Ectodermal cell (in vitro differentiated cells): Measurements from ENCODE around the gene SMAD6.
"Not testable (repeated sequence)": the region's sequence is repeated elsewhere in the genome, so short reads cannot be mapped to it uniquely, and the experiment has no call there.

ENCODE experiments used
- H3K27ac ChIP-seq: 2 replicates; pipeline ENCODE4 v1.7.0; 2013; ENCODE audit warnings: mild to moderate bottlenecking, low read depth, low read length; ENCODE audit not compliant: insufficient read depth, poor library complexity, severe bottlenecking
- H3K27me3 ChIP-seq: 2 replicates; pipeline ENCODE4 v1.7.0; 2013; ENCODE audit warnings: mild to moderate bottlenecking, low read length; ENCODE audit not compliant: insufficient read depth, control insufficient read depth, poor library complexity, severe bottlenecking
- H3K36me3 ChIP-seq: one replicate; pipeline ENCODE4 v1.7.0; 2013; ENCODE audit warnings: low read length; ENCODE audit not compliant: control insufficient read depth, insufficient read depth
- H3K4me1 ChIP-seq: one replicate; pipeline ENCODE4 v1.7.0; 2013; ENCODE audit warnings: low read length; ENCODE audit not compliant: control insufficient read depth, insufficient read depth
- H3K4me3 ChIP-seq: 2 replicates; pipeline ENCODE4 v1.7.0; 2013; ENCODE audit warnings: low read depth, low read length, control low read depth; ENCODE audit not compliant: insufficient read depth
- H3K9me3 ChIP-seq: 2 replicates; pipeline ENCODE4 v1.7.0; 2013; ENCODE audit warnings: mild to moderate bottlenecking, low read length, moderate library complexity; ENCODE audit not compliant: control insufficient read depth
- WGBS, 2 experiments: methylation state at CpG; one replicate each; pipeline ENCODE4 v1.1.7; 2013; ENCODE audit warnings: missing lambda C conversion rate in 2 of 2; 5-methylcytosine and 5-hydroxymethylcytosine counted together

SMAD6 gene

GRCh38 chr15:66756295-66756694, 54.3 kb downstream of the SMAD6 start:
- Histone ChIP-seq H3K4me3 (no peak overlapping the region), H3K27me3 (no peaks in the 10 kb centered on the region), H3K36me3 (no peaks in the 10 kb centered on the region), H3K4me1 (peaks cover 14% of the 10 kb centered on the region), H3K9me3 (no peaks in the 10 kb centered on the region), H3K27ac (no peak overlapping the region)
- 86 to 87% methylated on average over 6 of the region's 6 CpGs for WGBS, 2 experiments

GRCh38 chr15:66757030-66757429, 55.0 kb downstream of the SMAD6 start:
- WGBS, 2 experiments: 97% methylated on average over 12 of the region's 12 CpGs
- H3K27ac ChIP-seq: no peak overlapping the region
- no peaks in the 10 kb centered on the region for H3K27me3 ChIP-seq
- no peaks in the 10 kb centered on the region for H3K36me3 ChIP-seq
- H3K9me3 ChIP-seq: no peaks in the 10 kb centered on the region
- no peak overlapping the region for H3K4me3 ChIP-seq
- H3K4me1 ChIP-seq: peaks cover 19% of the 10 kb centered on the region

GRCh38 chr15:66757521-66757920, 55.5 kb downstream of the SMAD6 start:
- H3K9me3 ChIP-seq: no peaks in the 10 kb centered on the region
- WGBS, 2 experiments: 89 to 93% methylated on average over 11 of the region's 11 CpGs
- no peak overlapping the region for H3K4me3 ChIP-seq
- H3K4me1 ChIP-seq: peaks cover 19% of the 10 kb centered on the region
- H3K27ac ChIP-seq: no peak overlapping the region
- H3K27me3 ChIP-seq: no peaks in the 10 kb centered on the region
- H3K36me3 ChIP-seq: no peaks in the 10 kb centered on the region

- H3K4me3 ChIP-seq, H3K27me3 ChIP-seq, H3K9me3 ChIP-seq, H3K27ac ChIP-seq, H3K36me3 ChIP-seq: not testable (repeated sequence)
- 94% methylated on average over 6 of the region's 6 CpGs for WGBS, 2 experiments
- H3K4me1 ChIP-seq: peaks cover 19% of the 10 kb centered on the region
These were observed 56.2 kb downstream of the SMAD6 start for GRCh38 chr15:66758217-66758616.

- H3K27ac ChIP-seq: no peak overlapping the region
- no peaks in the 10 kb centered on the region for H3K36me3 ChIP-seq
- no peaks in the 10 kb centered on the region for H3K27me3 ChIP-seq
- H3K4me3 ChIP-seq: no peak overlapping the region
- WGBS, 2 experiments: 94 to 95% methylated on average over 2 to 3 of the region's 3 CpGs
- H3K4me1 ChIP-seq: peaks cover 19% of the 10 kb centered on the region
- no peaks in the 10 kb centered on the region for H3K9me3 ChIP-seq
These were observed 56.8 kb downstream of the SMAD6 start for GRCh38 chr15:66758844-66759243.

- WGBS, 2 experiments: 95% methylated on average over 15 to 16 of the region's 16 CpGs
- no peak overlapping the region for H3K27ac ChIP-seq
- H3K4me3 ChIP-seq: no peak overlapping the region
- H3K4me1 ChIP-seq: peaks cover 19% of the 10 kb centered on the region
- H3K36me3 ChIP-seq: no peaks in the 10 kb centered on the region
- H3K9me3 ChIP-seq: no peaks in the 10 kb centered on the region
- no peaks in the 10 kb centered on the region for H3K27me3 ChIP-seq
These were observed 58.3 kb downstream of the SMAD6 start for GRCh38 chr15:66760097-66760967.

- Histone ChIP-seq H3K27me3 (no peaks in the 10 kb centered on the region), H3K4me3 (no peak overlapping the region), H3K36me3 (no peaks in the 10 kb centered on the region), H3K9me3 (no peaks in the 10 kb centered on the region), H3K4me1 (peaks cover 24% of the 10 kb centered on the region), H3K27ac (no peak overlapping the region)
- WGBS, 2 experiments: 85 to 87% methylated on average over 16 of the region's 16 CpGs
These were observed 59.1 kb downstream of the SMAD6 start for GRCh38 chr15:66760968-66761725.

- H3K27me3 ChIP-seq: no peaks in the 10 kb centered on the region
- H3K4me1 ChIP-seq: peaks cover 24% of the 10 kb centered on the region
- no peaks in the 10 kb centered on the region for H3K36me3 ChIP-seq
- peak overlapping the region; percentile 36 for H3K27ac ChIP-seq
- H3K4me3 ChIP-seq: no peak overlapping the region
- no peaks in the 10 kb centered on the region for H3K9me3 ChIP-seq
- 83 to 84% methylated on average over 17 of the region's 17 CpGs for WGBS, 2 experiments
These were observed 59.9 kb downstream of the SMAD6 start for GRCh38 chr15:66761726-66762595.

- Histone ChIP-seq H3K27me3 (no peaks in the 10 kb centered on the region), H3K27ac (no peak overlapping the region), H3K4me1 (peaks cover 18% of the 10 kb centered on the region), H3K4me3 (no peak overlapping the region), H3K9me3 (no peaks in the 10 kb centered on the region), H3K36me3 (no peaks in the 10 kb centered on the region)
- 92 to 93% methylated on average over 23 of the region's 23 CpGs for WGBS, 2 experiments
These were observed 61.4 kb downstream of the SMAD6 start for GRCh38 chr15:66763186-66764071.
